H9 (cell line): Measurements from ENCODE around the gene RCSD1. TPM values are rescaled to one million over a fixed set of nuclear protein-coding genes. Genes with fewer than 3 reads are reported as not detected.

ENCODE experiments used
- DNase-seq: peaks from one replicate; pipeline ENCODE4 v3.0.0-alpha.2; 2017
- H2AFZ ChIP-seq: one replicate; pipeline ENCODE4 v1.6.1; 2013; ENCODE audit warnings: mild to moderate bottlenecking, low read length, control low read depth, moderate library complexity
- H2AK5ac ChIP-seq: 2 replicates; pipeline ENCODE4 v1.6.1; 2013; ENCODE audit warnings: low read length, control low read depth, mixed read lengths; ENCODE audit not compliant: insufficient read length
- H2BK120ac ChIP-seq: one replicate; pipeline ENCODE4 v1.6.1; 2013; ENCODE audit warnings: low read depth, mild to moderate bottlenecking, low read length, control low read depth, inconsistent platforms; ENCODE audit not compliant: poor library complexity, severe bottlenecking
- H2BK12ac ChIP-seq: 2 replicates; pipeline ENCODE4 v1.6.1; 2013; ENCODE audit warnings: low read length, control low read depth, mixed read lengths, low read depth; ENCODE audit not compliant: insufficient read length
- H2BK15ac ChIP-seq: 2 replicates; pipeline ENCODE4 v1.6.1; 2013; ENCODE audit warnings: low read depth, low read length, control low read depth
- H2BK20ac ChIP-seq: one replicate; pipeline ENCODE4 v1.6.1; 2013; ENCODE audit warnings: low read depth, mild to moderate bottlenecking, low read length, control low read depth, inconsistent platforms; ENCODE audit not compliant: poor library complexity, severe bottlenecking
- H2BK5ac ChIP-seq: 2 replicates; pipeline ENCODE4 v1.6.1; 2013; ENCODE audit warnings: low read length, control low read depth, mixed read lengths; ENCODE audit not compliant: insufficient read length
- H3K14ac ChIP-seq: 2 replicates; pipeline ENCODE4 v1.6.1; 2013; ENCODE audit warnings: low read length, control low read depth; ENCODE audit not compliant: insufficient read depth
- H3K18ac ChIP-seq: 2 replicates; pipeline ENCODE4 v1.6.1; 2013; ENCODE audit warnings: low read depth, mild to moderate bottlenecking, mixed read lengths, low read length, control low read depth; ENCODE audit not compliant: insufficient read length
- H3K23ac ChIP-seq: 2 replicates; pipeline ENCODE4 v1.6.1; 2013; ENCODE audit warnings: low read length, control low read depth, mixed read lengths, low read depth; ENCODE audit not compliant: insufficient read length
- H3K23me2 ChIP-seq: 2 replicates; pipeline ENCODE4 v1.6.1; 2013; ENCODE audit warnings: low read depth, mild to moderate bottlenecking, mixed read lengths, low read length, control low read depth; ENCODE audit not compliant: insufficient read length, poor library complexity, severe bottlenecking
- H3K27ac ChIP-seq: 2 replicates; pipeline ENCODE4 v1.5.1; 2013; ENCODE audit warnings: low read length, control low read depth, mixed read lengths, low read depth; ENCODE audit not compliant: insufficient read length
- H3K27me3 ChIP-seq: 2 replicates; pipeline ENCODE4 v1.6.1; 2013; ENCODE audit warnings: low read length, control low read depth, inconsistent platforms; ENCODE audit not compliant: insufficient read depth
- H3K4ac ChIP-seq: 2 replicates; pipeline ENCODE4 v1.6.1; 2013; ENCODE audit warnings: low read depth, mild to moderate bottlenecking, control low read depth, inconsistent platforms, low read length, moderate library complexity
- H3K4me1 ChIP-seq: 2 replicates; pipeline ENCODE4 v1.6.1; 2013; ENCODE audit warnings: low read length, control low read depth, inconsistent platforms; ENCODE audit not compliant: insufficient read depth
- H3K4me2 ChIP-seq: 2 replicates; pipeline ENCODE4 v1.6.1; 2013; ENCODE audit warnings: low read length, control low read depth, mixed read lengths; ENCODE audit not compliant: insufficient read length, insufficient read depth
- H3K56ac ChIP-seq: 2 replicates; pipeline ENCODE4 v1.6.1; 2013; ENCODE audit warnings: low read depth, mild to moderate bottlenecking, mixed read lengths, low read length, control low read depth; ENCODE audit not compliant: insufficient read length
- H3K79me1 ChIP-seq: 2 replicates; pipeline ENCODE4 v1.6.1; 2013; ENCODE audit warnings: low read depth, mild to moderate bottlenecking, moderate library complexity, low read length, control low read depth, inconsistent platforms; ENCODE audit not compliant: insufficient read depth, poor library complexity, severe bottlenecking
- H3K79me2 ChIP-seq: 2 replicates; pipeline ENCODE4 v1.6.1; 2013; ENCODE audit warnings: low read length, control low read depth, inconsistent platforms; ENCODE audit not compliant: insufficient read depth
- H3K9ac ChIP-seq: 2 replicates; pipeline ENCODE4 v1.6.1; 2013; ENCODE audit warnings: low read length, control low read depth, mixed read lengths; ENCODE audit not compliant: insufficient read length; ENCODE audit errors: extremely low read depth
- H3K9me3 ChIP-seq: one replicate; pipeline ENCODE4 v1.6.1; 2013; ENCODE audit warnings: low read depth, low read length, inconsistent platforms; ENCODE audit not compliant: control insufficient read depth
- H3T11ph ChIP-seq: one replicate; pipeline ENCODE4 v1.6.1; 2013; ENCODE audit warnings: mild to moderate bottlenecking, low read length, control low read depth, inconsistent platforms
- H4K20me1 ChIP-seq: one replicate; pipeline ENCODE4 v1.6.1; 2013; ENCODE audit not compliant: control insufficient read depth, insufficient read length, insufficient read depth
- H4K5ac ChIP-seq: 2 replicates; pipeline ENCODE4 v1.6.1; 2013; ENCODE audit warnings: low read depth, mild to moderate bottlenecking, mixed read lengths, low read length, control low read depth; ENCODE audit not compliant: insufficient read length
- H4K8ac ChIP-seq: replicated peaks from 2 replicates; pipeline ENCODE4 v1.6.1; 2013; ENCODE audit warnings: low read length, control low read depth, mixed read lengths, low read depth; ENCODE audit not compliant: insufficient read length
- H4K91ac ChIP-seq: 2 replicates; pipeline ENCODE4 v1.6.1; 2013; ENCODE audit warnings: low read depth, mild to moderate bottlenecking, moderate library complexity, mixed read lengths, low read length, control low read depth; ENCODE audit not compliant: insufficient read length
- H3K27ac Mint-ChIP-seq, 3 experiments: 2 replicates in 2 of 3; 3 replicates in 1 of 3; pipeline ENCODE4 v1.8.0; 2020 to 2021; ENCODE audit warnings: mixed read lengths in 3 of 3, mild to moderate bottlenecking in 1 of 3, moderate library complexity in 1 of 3
- H3K27me3 Mint-ChIP-seq: 2 replicates; pipeline ENCODE4 v1.8.0; 2021; ENCODE audit warnings: low read depth, mild to moderate bottlenecking, moderate library complexity, mixed read lengths
- H3K36me3 Mint-ChIP-seq, 3 experiments: 2 replicates in 2 of 3; 3 replicates in 1 of 3; pipeline ENCODE4 v1.8.0; 2020 to 2021; ENCODE audit warnings: low read depth in 3 of 3, mixed read lengths in 3 of 3; ENCODE audit not compliant: insufficient read depth in 1 of 3
- H3K4me1 Mint-ChIP-seq, 2 experiments: 2 replicates each; pipeline ENCODE4 v1.8.0; 2020; ENCODE audit warnings: mixed read lengths in 2 of 2
- H3K4me3 Mint-ChIP-seq, 2 experiments: 2 replicates in 1 of 2; 3 replicates in 1 of 2; pipeline ENCODE4 v1.8.0; 2020 to 2021; ENCODE audit warnings: mild to moderate bottlenecking in 2 of 2, mixed read lengths in 2 of 2, moderate library complexity in 1 of 2
- H3K9me3 Mint-ChIP-seq, 2 experiments: 2 replicates in 1 of 2; 3 replicates in 1 of 2; pipeline ENCODE4 v1.8.0; 2020; ENCODE audit warnings: mild to moderate bottlenecking in 2 of 2, mixed read lengths in 2 of 2, moderate library complexity in 1 of 2
- CTCF ChIP-seq: fragments of 200-600 bp; sonication (generic); conservative IDR thresholded peaks from 3 replicates; pipeline ENCODE4 v1.8.0; 2021; ENCODE audit warnings: antibody characterized with exemption, mild to moderate bottlenecking
- WGBS: extraction: QIAGEN DNeasy Blood & Tissue Kit; methylation state at CpG from one replicate; pipeline ENCODE4 v1.1.7; 2013; ENCODE audit warnings: missing lambda C conversion rate, low lambda C conversion rate, mixed read lengths; ENCODE audit not compliant: insufficient read length; ENCODE audit errors: extremely low coverage; 5-methylcytosine and 5-hydroxymethylcytosine counted together
- total RNA-seq: library from RNA; stranded (reverse); gene quantifications from 2 replicates; pipeline ENCODE4 v1.2.1, GENCODE V29; 2021

Gene RCSD1
- total RNA-seq, 1 experiment from 2014 or later = 0.13 TPM

- Histone ChIP-seq H4K20me1 (no peaks in the 10 kb centered on the region), H3K4ac (no peak overlapping the region), H3K14ac (peak overlapping the region; percentile 42), H2BK5ac (no peak overlapping the region), H4K5ac (no peak overlapping the region), H3K23ac (no peak overlapping the region), H3K79me1 (no peaks in the 10 kb centered on the region), H2AFZ (no peak overlapping the region), H3K56ac (no peak overlapping the region), H4K8ac (no peak overlapping the region), H2BK12ac (no peak overlapping the region), H3K27ac (no peak overlapping the region), H2BK15ac (no peak overlapping the region), H3K9me3 (no peaks in the 10 kb centered on the region), H3K4me2 (peak overlapping the region; percentile 84), H2BK20ac (no peak overlapping the region), H3K27me3 (peaks cover 23% of the 10 kb centered on the region), H3T11ph (no peak overlapping the region), H3K18ac (no peak overlapping the region), H3K9ac (no peak overlapping the region), H3K23me2 (peaks cover 8% of the 10 kb centered on the region), H2AK5ac (no peak overlapping the region), H4K91ac (no peak overlapping the region), H3K4me1 (peaks cover 12% of the 10 kb centered on the region; the same call in 1 of the 2 replicates), H2BK120ac (no peak overlapping the region), H3K79me2 (no peaks in the 10 kb centered on the region)
- peaks cover 0 to 2% (median 0%) of the 10 kb centered on the region in 3 experiments; a peak in 2 of 7 replicates for H3K36me3 Mint-ChIP-seq
- peaks cover 25 to 27% of the 10 kb centered on the region in 2 experiments for H3K4me1 Mint-ChIP-seq
- H3K27me3 Mint-ChIP-seq = peaks cover 83% of the 10 kb centered on the region
- WGBS = no CpG with 5 or more reads among the region's 16 CpGs
- TF ChIP-seq CTCF = no peak
- H3K9me3 Mint-ChIP-seq = peaks cover 0 to 3% of the 10 kb centered on the region in 2 experiments; a peak in 1 of 5 replicates
- H3K27ac Mint-ChIP-seq = no peak overlapping the region
- DNase-seq = no peak
- peak overlapping the region; percentile 60 to 82 for H3K4me3 Mint-ChIP-seq
These were observed 745 bp downstream of the RCSD1 start for GRCh38 chr1:167630568-167631385.
